NT2/D1 (cell line): ENCODE data around the gene FUT3.

ENCODE experiments used
- SUZ12 ChIP-seq: IDR thresholded peaks from 2 replicates; pipeline ENCODE4 v1.6.1; 2011; ENCODE audit not compliant: insufficient read length, insufficient read depth; ENCODE audit errors: extremely low read depth
- YY1 ChIP-seq: IDR thresholded peaks from 2 replicates; pipeline ENCODE4 v1.6.1; 2011; ENCODE audit not compliant: insufficient read length, insufficient read depth
- ZNF274 ChIP-seq: IDR thresholded peaks from 2 replicates; pipeline ENCODE4 v1.6.1; 2011; ENCODE audit warnings: mild to moderate bottlenecking, low read depth, low read length

- TF ChIP-seq SUZ12 (no peak), ZNF274 (no peak), YY1 (no peak)
Measured at GRCh38 chr19:5795382-5795919, 55.8 kb downstream of the FUT3 start.
